Calu3 (cell line): ENCODE measurements around the gene MAZ. TPM values are rescaled to one million over a fixed set of nuclear protein-coding genes. Genes with fewer than 3 reads are reported as not detected.
"Not testable (repeated sequence)": the region's sequence is repeated elsewhere in the genome, so short reads cannot be mapped to it uniquely, and the experiment has no call there.

ENCODE experiments used
- BruUV-seq: library from RNA; stranded (reverse); fragments of 400-500 nt; replicated peaks from 2 replicates; lab custom pipeline; 2021; lab: Mats Ljungman, UMichigan
- CTCF ChIA-PET: fragments of 300-600 bp; sonication (Branson Sonifier 250); formaldehyde crosslinking; loops from one replicate; lab custom pipeline; 2022; ENCODE audit warnings: antibody characterized with exemption; lab: Charles Lee
- DNase-seq: peaks from one replicate; pipeline ENCODE4 v3.0.0; 2022
- H3K27ac Mint-ChIP-seq: one replicate; pipeline ENCODE4 v1.8.0; 2022; ENCODE audit warnings: mixed read lengths; ENCODE audit not compliant: unreplicated experiment
- H3K27me3 Mint-ChIP-seq: one replicate; pipeline ENCODE4 v1.8.0; 2022; ENCODE audit warnings: mixed read lengths; ENCODE audit not compliant: unreplicated experiment
- H3K36me3 Mint-ChIP-seq: one replicate; pipeline ENCODE4 v1.8.0; 2022; ENCODE audit warnings: mild to moderate bottlenecking, moderate library complexity, mixed read lengths; ENCODE audit not compliant: insufficient read depth, unreplicated experiment
- H3K4me1 Mint-ChIP-seq: one replicate; pipeline ENCODE4 v1.8.0; 2022; ENCODE audit warnings: mild to moderate bottlenecking, low read depth, mixed read lengths; ENCODE audit not compliant: unreplicated experiment
- H3K4me3 Mint-ChIP-seq: one replicate; pipeline ENCODE4 v1.8.0; 2022; ENCODE audit warnings: mild to moderate bottlenecking, low read depth, moderate library complexity, mixed read lengths; ENCODE audit not compliant: unreplicated experiment
- H3K9me3 Mint-ChIP-seq: one replicate; pipeline ENCODE4 v1.8.0; 2022; ENCODE audit warnings: low read depth, mixed read lengths; ENCODE audit not compliant: unreplicated experiment
- CTCF ChIP-seq: fragments of 200-600 bp; IDR thresholded peaks from one replicate; pipeline ENCODE4 v1.8.0; 2022; ENCODE audit warnings: antibody characterized with exemption; ENCODE audit not compliant: unreplicated experiment
- intact Hi-C: fragments of 100-400 bp; cut with micrococcal nuclease; formaldehyde crosslinking; loops from one replicate; pipeline ENCODE4 v1.10.0; 2022; ENCODE audit not compliant: unreplicated experiment
- total RNA-seq: library from RNA; stranded (reverse); gene quantifications from 2 replicates; pipeline ENCODE4 v1.2.3, GENCODE V29; 2022

Gene MAZ
- total RNA-seq, 1 experiment from 2014 or later, result 257 TPM

GRCh38 chr16:29777576-29778350 is 28.6 kb upstream of the MAZ start, which contains the start of gene ZG16:
Gene ZG16 (plus strand): TSS chr16:29778256. CDS start chr16:29779267, 1,011 bp downstream.
- H3K9me3 Mint-ChIP-seq, result no peaks in the 10 kb centered on the region
- H3K27ac Mint-ChIP-seq, result no peak within 1 kb of the TSS
- BruUV-seq, result no TSS peak
- peaks cover 37% of the 10 kb centered on the region for H3K4me1 Mint-ChIP-seq
- H3K36me3 Mint-ChIP-seq, result no peaks in the 10 kb centered on the region
- no peak for DNase-seq
- intact Hi-C loops, result no loop called here
- no peak within 1 kb of the TSS for H3K4me3 Mint-ChIP-seq
- H3K27me3 Mint-ChIP-seq, result peaks cover 14% of the 10 kb centered on the region
- CTCF ChIA-PET, result interaction anchor here (0.6 to 0.7 kb wide), 2 partner anchors 55 to 384 kb away, joined by 4 to 6 read pairs; no protein-coding TSS in a partner anchor
- no peak for TF ChIP-seq CTCF

- intact Hi-C loops, result no loop called here
- no TSS peak for BruUV-seq
- H3K27me3 Mint-ChIP-seq, result peaks cover 14% of the 10 kb centered on the region
- H3K4me1 Mint-ChIP-seq, result peaks cover 53% of the 10 kb centered on the region
- DNase-seq, result peak; percentile 49
- no peak for TF ChIP-seq CTCF
- H3K4me3 Mint-ChIP-seq, result no peak overlapping the region
- H3K9me3 Mint-ChIP-seq, result no peaks in the 10 kb centered on the region
- no peak overlapping the region for H3K27ac Mint-ChIP-seq
- CTCF ChIA-PET, result interaction anchor here (0.6 kb wide), 1 partner anchor 1220 kb away, joined by 3 read pairs; no protein-coding TSS in a partner anchor
- H3K36me3 Mint-ChIP-seq, result no peaks in the 10 kb centered on the region
Observed at GRCh38 chr16:29779474-29779873, 26.9 kb upstream of the MAZ start.

- H3K36me3 Mint-ChIP-seq, intact Hi-C loops, BruUV-seq, H3K9me3 Mint-ChIP-seq, H3K27ac Mint-ChIP-seq, H3K4me3 Mint-ChIP-seq, H3K27me3 Mint-ChIP-seq: not testable (repeated sequence)
- peaks cover 33% of the 10 kb centered on the region for H3K4me1 Mint-ChIP-seq
- CTCF ChIA-PET, result interaction anchor here (0.6 to 1.4 kb wide), 3 partner anchors 15 to 249 kb away, joined by 3 to 5 read pairs (median 4); no protein-coding TSS in a partner anchor
- DNase-seq, result peak; percentile 53
Observed at GRCh38 chr16:29783094-29783953, 23.0 kb upstream of the MAZ start.

- H3K9me3 Mint-ChIP-seq, result no peaks in the 10 kb centered on the region
- H3K27ac Mint-ChIP-seq, result no peak overlapping the region
- intact Hi-C loops, result no loop called here
Observed at GRCh38 chr16:29784157-29784556, 22.2 kb upstream of the MAZ start.

More at GRCh38 chr16:29784157-29784556, 22.2 kb upstream of the MAZ start:
- TF ChIP-seq CTCF, result no peak
- CTCF ChIA-PET, result interaction anchor here (0.6 to 1.4 kb wide), 5 partner anchors 16 to 248 kb away, joined by 3 to 5 read pairs (median 4); no protein-coding TSS in a partner anchor
- no peaks in the 10 kb centered on the region for H3K36me3 Mint-ChIP-seq
- H3K4me3 Mint-ChIP-seq, result no peak overlapping the region
- BruUV-seq, result no TSS peak
- H3K27me3 Mint-ChIP-seq, result no peaks in the 10 kb centered on the region
- no peak for DNase-seq
- peaks cover 25% of the 10 kb centered on the region for H3K4me1 Mint-ChIP-seq
